Measurements from ENCODE around the gene STK17B. TPM values are rescaled to one million over a fixed set of nuclear protein-coding genes. Genes with fewer than 3 reads are reported as not detected.

The STK17B gene
- total and polyA plus RNA-seq, 9 of the 15 experiments (the other 6 are each of a cell fraction or from before 2014, with no cell fraction given): 2.3 to 17.7 (median 8.5) TPM

DNA sequence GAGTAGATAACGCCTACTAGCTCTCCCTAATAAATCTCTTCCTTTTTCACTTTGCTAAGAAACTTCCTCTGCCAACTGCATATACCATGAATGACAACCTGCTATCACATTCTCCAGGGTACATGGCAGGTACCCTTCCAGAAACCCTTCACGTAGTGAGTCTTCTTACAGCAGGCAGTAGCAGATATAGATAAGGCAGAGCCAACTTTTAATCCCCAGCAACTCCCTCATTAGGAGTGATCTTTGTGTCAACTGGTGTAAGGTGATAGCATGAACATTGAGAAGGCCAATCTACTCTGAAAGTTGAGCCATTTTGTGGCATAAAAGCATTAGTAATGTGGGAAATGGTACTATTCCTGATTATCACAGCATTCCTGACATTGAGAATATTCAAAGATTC is 5.7 kb upstream of the STK17B start (continued):
- TF ChIP-seq SRF (CRISPR knock-in tag; IDR thresholded peaks at IDR 0.05): 0 out of 4 replicates have a peak, but pooled peaks of 1 of the 2 experiments have one; percentile 23
- TF ChIP-seq, protein P1, sequence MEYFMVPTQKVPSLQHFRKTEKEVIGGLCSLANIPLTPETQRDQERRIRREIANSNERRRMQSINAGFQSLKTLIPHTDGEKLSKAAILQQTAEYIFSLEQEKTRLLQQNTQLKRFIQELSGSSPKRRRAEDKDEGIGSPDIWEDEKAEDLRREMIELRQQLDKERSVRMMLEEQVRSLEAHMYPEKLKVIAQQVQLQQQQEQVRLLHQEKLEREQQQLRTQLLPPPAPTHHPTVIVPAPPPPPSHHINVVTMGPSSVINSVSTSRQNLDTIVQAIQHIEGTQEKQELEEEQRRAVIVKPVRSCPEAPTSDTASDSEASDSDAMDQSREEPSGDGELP (CRISPR knock-in tag; IDR thresholded peaks at IDR 0.05; ENCODE audit: borderline replicate concordance): no peak
- TF ChIP-seq ZNF766 (CRISPR knock-in tag; conservative IDR thresholded peaks at IDR 0.05): 0 out of 2 replicates have a peak, but pooled peaks have one; percentile 34
- TF ChIP-seq MTA3 (IDR thresholded peaks at IDR 0.05; ENCODE audit: borderline replicate concordance): no peak
- TF ChIP-seq ZNF217 (CRISPR knock-in tag; IDR thresholded peaks at IDR 0.05): no peak
- TF ChIP-seq, protein P2, sequence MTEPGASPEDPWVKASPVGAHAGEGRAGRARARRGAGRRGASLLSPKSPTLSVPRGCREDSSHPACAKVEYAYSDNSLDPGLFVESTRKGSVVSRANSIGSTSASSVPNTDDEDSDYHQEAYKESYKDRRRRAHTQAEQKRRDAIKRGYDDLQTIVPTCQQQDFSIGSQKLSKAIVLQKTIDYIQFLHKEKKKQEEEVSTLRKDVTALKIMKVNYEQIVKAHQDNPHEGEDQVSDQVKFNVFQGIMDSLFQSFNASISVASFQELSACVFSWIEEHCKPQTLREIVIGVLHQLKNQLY (CRISPR knock-in tag; conservative IDR thresholded peaks at IDR 0.05): no peak
- no peak for TF ChIP-seq HNRNPUL1 (IDR thresholded peaks at IDR 0.05; ENCODE audit: low read length)
- TF ChIP-seq BRF1 (IDR thresholded peaks at IDR 0.05; ENCODE audit: borderline replicate concordance, extremely low read depth, insufficient read length): no peak
- TF ChIP-seq GATAD2B (IDR thresholded peaks at IDR 0.05; ENCODE audit: borderline replicate concordance): no peak
- TF ChIP-seq MEIS2 (IDR thresholded peaks at IDR 0.05; ENCODE audit: partially characterized antibody): peak; percentile 63
- TF ChIP-seq, protein P3, sequence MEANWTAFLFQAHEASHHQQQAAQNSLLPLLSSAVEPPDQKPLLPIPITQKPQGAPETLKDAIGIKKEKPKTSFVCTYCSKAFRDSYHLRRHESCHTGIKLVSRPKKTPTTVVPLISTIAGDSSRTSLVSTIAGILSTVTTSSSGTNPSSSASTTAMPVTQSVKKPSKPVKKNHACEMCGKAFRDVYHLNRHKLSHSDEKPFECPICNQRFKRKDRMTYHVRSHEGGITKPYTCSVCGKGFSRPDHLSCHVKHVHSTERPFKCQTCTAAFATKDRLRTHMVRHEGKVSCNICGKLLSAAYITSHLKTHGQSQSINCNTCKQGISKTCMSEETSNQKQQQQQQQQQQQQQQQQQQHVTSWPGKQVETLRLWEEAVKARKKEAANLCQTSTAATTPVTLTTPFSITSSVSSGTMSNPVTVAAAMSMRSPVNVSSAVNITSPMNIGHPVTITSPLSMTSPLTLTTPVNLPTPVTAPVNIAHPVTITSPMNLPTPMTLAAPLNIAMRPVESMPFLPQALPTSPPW (CRISPR knock-in tag; IDR thresholded peaks at IDR 0.05): 0 out of 2 replicates have a peak, but pooled peaks have one; percentile 23
- TF ChIP-seq CBX1 (IDR thresholded peaks at IDR 0.05; ENCODE audit: low read depth): no peak
- TF ChIP-seq ZNF551 (CRISPR knock-in tag; IDR thresholded peaks at IDR 0.05): no peak
- TF ChIP-seq, protein P4, sequence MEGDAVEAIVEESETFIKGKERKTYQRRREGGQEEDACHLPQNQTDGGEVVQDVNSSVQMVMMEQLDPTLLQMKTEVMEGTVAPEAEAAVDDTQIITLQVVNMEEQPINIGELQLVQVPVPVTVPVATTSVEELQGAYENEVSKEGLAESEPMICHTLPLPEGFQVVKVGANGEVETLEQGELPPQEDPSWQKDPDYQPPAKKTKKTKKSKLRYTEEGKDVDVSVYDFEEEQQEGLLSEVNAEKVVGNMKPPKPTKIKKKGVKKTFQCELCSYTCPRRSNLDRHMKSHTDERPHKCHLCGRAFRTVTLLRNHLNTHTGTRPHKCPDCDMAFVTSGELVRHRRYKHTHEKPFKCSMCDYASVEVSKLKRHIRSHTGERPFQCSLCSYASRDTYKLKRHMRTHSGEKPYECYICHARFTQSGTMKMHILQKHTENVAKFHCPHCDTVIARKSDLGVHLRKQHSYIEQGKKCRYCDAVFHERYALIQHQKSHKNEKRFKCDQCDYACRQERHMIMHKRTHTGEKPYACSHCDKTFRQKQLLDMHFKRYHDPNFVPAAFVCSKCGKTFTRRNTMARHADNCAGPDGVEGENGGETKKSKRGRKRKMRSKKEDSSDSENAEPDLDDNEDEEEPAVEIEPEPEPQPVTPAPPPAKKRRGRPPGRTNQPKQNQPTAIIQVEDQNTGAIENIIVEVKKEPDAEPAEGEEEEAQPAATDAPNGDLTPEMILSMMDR (IDR thresholded peaks at IDR 0.05 in 2 of 3, conservative IDR thresholded peaks at IDR 0.05 in 1 of 3; ENCODE audit: insufficient read depth in 2 of 3, low read depth in 1 of 3, low read length in 3 of 3): no peak
- TF ChIP-seq RFX5 (IDR thresholded peaks at IDR 0.05; ENCODE audit: low read depth, low read length): no peak
- TF ChIP-seq, protein P5, sequence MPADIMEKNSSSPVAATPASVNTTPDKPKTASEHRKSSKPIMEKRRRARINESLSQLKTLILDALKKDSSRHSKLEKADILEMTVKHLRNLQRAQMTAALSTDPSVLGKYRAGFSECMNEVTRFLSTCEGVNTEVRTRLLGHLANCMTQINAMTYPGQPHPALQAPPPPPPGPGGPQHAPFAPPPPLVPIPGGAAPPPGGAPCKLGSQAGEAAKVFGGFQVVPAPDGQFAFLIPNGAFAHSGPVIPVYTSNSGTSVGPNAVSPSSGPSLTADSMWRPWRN (IDR thresholded peaks at IDR 0.05; ENCODE audit: low read depth): no peak
- TF ChIP-seq ETV5 (CRISPR knock-in tag; IDR thresholded peaks at IDR 0.05; ENCODE audit: low read depth): no peak
- TF ChIP-seq ZNF644 (tag; IDR thresholded peaks at IDR 0.05; ENCODE audit: low read depth): no peak
- no peak; the same call in 1 of the 2 replicates for TF ChIP-seq BHLHE40 (IDR thresholded peaks at IDR 0.05; ENCODE audit: low read length)
- TF ChIP-seq GATA2 (CRISPR knock-in tag; IDR thresholded peaks at IDR 0.05): peak; percentile 73
- no peak for TF ChIP-seq CHCHD3 (CRISPR knock-in tag; IDR thresholded peaks at IDR 0.05)
- no peak for TF ChIP-seq TSC22D4 (tag; IDR thresholded peaks at IDR 0.05)
- TF ChIP-seq ARID1B (IDR thresholded peaks at IDR 0.05): peak; percentile 93
- TF ChIP-seq NR4A1 (CRISPR knock-in tag; IDR thresholded peaks at IDR 0.05): no peak
- no peak for TF ChIP-seq NR4A1 (tag; IDR thresholded peaks at IDR 0.05)
